SK-N-SH treated with all-trans-retinoic acid at 6 μM for 48 hours (cell line): ENCODE data around the gene MTHFD2.

ENCODE experiments used
- ARNTL ChIP-seq: fragments of 450-650 bp; formaldehyde crosslinking; IDR thresholded peaks from 2 replicates; pipeline ENCODE4 v1.5.0; 2020; ENCODE audit warnings: low read depth, mild to moderate bottlenecking, moderate library complexity, borderline replicate concordance
- GLIS3 ChIP-seq: fragments of 250-450 bp; sonication (Bioruptor Pico); IDR thresholded peaks from 2 replicates; pipeline ENCODE4 v1.5.0; 2020; ENCODE audit warnings: mild to moderate bottlenecking, moderate library complexity
- RARB ChIP-seq: fragments of 250-450 bp; sonication (Bioruptor Pico); IDR thresholded peaks from 2 replicates; pipeline ENCODE4 v1.8.0; 2021; ENCODE audit warnings: mild to moderate bottlenecking, moderate library complexity
- TCF4 ChIP-seq: fragments of 250-450 bp; sonication (Bioruptor Pico); IDR thresholded peaks from 2 replicates; pipeline ENCODE4 v1.8.0; 2021; ENCODE audit warnings: mild to moderate bottlenecking, moderate library complexity, borderline replicate concordance
- ZFP3 ChIP-seq: fragments of 250-450 bp; sonication (Bioruptor Pico); IDR thresholded peaks from 2 replicates; pipeline ENCODE4 v1.5.0; 2020; ENCODE audit warnings: mild to moderate bottlenecking, moderate library complexity
- ZFP30 ChIP-seq: fragments of 450-650 bp; formaldehyde crosslinking; IDR thresholded peaks from 2 replicates; pipeline ENCODE4 v1.5.0; 2022; ENCODE audit warnings: mild to moderate bottlenecking, moderate library complexity
- ZNF8 ChIP-seq: fragments of 450-650 bp; formaldehyde crosslinking; IDR thresholded peaks from 2 replicates; pipeline ENCODE4 v1.5.0; 2020; ENCODE audit warnings: mild to moderate bottlenecking, moderate library complexity
- TF ChIP-seq, protein P1 (sequence below): fragments of 250-450 bp; sonication (Bioruptor Pico); IDR thresholded peaks from 2 replicates; pipeline ENCODE4 v1.8.0; 2021; ENCODE audit warnings: low read depth, mild to moderate bottlenecking, moderate library complexity, borderline replicate concordance
- TF ChIP-seq, protein P2 (sequence below): fragments of 250-450 bp; sonication (Bioruptor Pico); IDR thresholded peaks from 2 replicates; pipeline ENCODE4 v1.5.0; 2020; ENCODE audit warnings: mild to moderate bottlenecking, moderate library complexity

DNA sequence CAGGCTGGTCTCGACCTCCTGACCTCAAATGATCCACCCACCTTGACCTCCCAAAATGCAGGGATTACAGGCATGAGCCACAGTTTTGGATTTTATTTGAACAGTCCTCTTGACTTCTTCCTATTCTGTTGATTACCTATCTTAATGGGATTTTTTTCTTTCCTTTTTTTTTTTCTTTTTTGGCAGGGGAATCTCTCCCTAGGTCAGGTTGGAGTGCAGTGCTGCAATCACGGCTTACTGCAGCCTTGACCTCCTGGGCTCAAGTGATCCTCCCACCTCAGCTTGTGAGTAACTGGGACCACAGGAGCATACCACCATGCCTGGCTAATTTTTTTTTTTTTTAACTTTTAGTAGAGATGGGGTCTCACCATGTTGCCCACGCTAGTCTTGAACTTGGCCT, 2.8 kb downstream of the MTHFD2 start:
- TF ChIP-seq RARB (CRISPR knock-in tag) (no peak), ARNTL (CRISPR knock-in tag) (no peak), ZFP30 (CRISPR knock-in tag) (no peak), GLIS3 (CRISPR knock-in tag) (no peak), ZNF8 (CRISPR knock-in tag) (no peak), ZFP3 (CRISPR knock-in tag) (no peak), TCF4 (CRISPR knock-in tag) (no peak)
- TF ChIP-seq, protein P1, sequence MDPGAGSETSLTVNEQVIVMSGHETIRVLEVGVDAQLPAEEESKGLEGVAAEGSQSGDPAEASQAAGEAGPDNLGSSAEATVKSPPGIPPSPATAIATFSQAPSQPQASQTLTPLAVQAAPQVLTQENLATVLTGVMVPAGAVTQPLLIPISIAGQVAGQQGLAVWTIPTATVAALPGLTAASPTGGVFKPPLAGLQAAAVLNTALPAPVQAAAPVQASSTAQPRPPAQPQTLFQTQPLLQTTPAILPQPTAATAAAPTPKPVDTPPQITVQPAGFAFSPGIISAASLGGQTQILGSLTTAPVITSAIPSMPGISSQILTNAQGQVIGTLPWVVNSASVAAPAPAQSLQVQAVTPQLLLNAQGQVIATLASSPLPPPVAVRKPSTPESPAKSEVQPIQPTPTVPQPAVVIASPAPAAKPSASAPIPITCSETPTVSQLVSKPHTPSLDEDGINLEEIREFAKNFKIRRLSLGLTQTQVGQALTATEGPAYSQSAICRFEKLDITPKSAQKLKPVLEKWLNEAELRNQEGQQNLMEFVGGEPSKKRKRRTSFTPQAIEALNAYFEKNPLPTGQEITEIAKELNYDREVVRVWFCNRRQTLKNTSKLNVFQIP (CRISPR knock-in tag): no peak
- TF ChIP-seq, protein P2, sequence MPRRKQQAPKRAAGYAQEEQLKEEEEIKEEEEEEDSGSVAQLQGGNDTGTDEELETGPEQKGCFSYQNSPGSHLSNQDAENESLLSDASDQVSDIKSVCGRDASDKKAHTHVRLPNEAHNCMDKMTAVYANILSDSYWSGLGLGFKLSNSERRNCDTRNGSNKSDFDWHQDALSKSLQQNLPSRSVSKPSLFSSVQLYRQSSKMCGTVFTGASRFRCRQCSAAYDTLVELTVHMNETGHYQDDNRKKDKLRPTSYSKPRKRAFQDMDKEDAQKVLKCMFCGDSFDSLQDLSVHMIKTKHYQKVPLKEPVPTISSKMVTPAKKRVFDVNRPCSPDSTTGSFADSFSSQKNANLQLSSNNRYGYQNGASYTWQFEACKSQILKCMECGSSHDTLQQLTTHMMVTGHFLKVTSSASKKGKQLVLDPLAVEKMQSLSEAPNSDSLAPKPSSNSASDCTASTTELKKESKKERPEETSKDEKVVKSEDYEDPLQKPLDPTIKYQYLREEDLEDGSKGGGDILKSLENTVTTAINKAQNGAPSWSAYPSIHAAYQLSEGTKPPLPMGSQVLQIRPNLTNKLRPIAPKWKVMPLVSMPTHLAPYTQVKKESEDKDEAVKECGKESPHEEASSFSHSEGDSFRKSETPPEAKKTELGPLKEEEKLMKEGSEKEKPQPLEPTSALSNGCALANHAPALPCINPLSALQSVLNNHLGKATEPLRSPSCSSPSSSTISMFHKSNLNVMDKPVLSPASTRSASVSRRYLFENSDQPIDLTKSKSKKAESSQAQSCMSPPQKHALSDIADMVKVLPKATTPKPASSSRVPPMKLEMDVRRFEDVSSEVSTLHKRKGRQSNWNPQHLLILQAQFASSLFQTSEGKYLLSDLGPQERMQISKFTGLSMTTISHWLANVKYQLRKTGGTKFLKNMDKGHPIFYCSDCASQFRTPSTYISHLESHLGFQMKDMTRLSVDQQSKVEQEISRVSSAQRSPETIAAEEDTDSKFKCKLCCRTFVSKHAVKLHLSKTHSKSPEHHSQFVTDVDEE: no peak
